Muscle layer of duodenum (tissue), 2 donors: ENCODE measurements around the gene ETV3L.

Source experiments
- H3K27ac ChIP-seq: one replicate; pipeline ENCODE4 v1.7.0; 2013; ENCODE audit warnings: mild to moderate bottlenecking, low read length
- H3K27me3 ChIP-seq: one replicate; pipeline ENCODE4 v1.7.0; 2013; ENCODE audit warnings: low read depth, mild to moderate bottlenecking, control low read depth, low read length
- H3K36me3 ChIP-seq, 2 donors: one replicate each; pipeline ENCODE4 v1.7.0; 2013; ENCODE audit warnings: low read length in 2 of 2, control low read depth in 1 of 2, mild to moderate bottlenecking in 1 of 2; ENCODE audit not compliant: insufficient read depth in 2 of 2, control insufficient read depth in 1 of 2
- H3K4me1 ChIP-seq, 2 donors: one replicate each; pipeline ENCODE4 v1.7.0; 2013; ENCODE audit warnings: low read length in 2 of 2, mild to moderate bottlenecking in 2 of 2, control low read depth in 1 of 2, moderate library complexity in 1 of 2; ENCODE audit not compliant: insufficient read depth in 2 of 2, control insufficient read depth in 1 of 2
- H3K4me3 ChIP-seq, 2 donors: one replicate each; pipeline ENCODE4 v1.7.0; 2013; ENCODE audit warnings: low read length in 2 of 2, low read depth in 1 of 2, mild to moderate bottlenecking in 1 of 2
- H3K9me3 ChIP-seq, 2 donors: one replicate each; pipeline ENCODE4 v1.7.0; 2013; ENCODE audit warnings: low read length in 2 of 2, control low read depth in 1 of 2, mild to moderate bottlenecking in 1 of 2; ENCODE audit not compliant: control insufficient read depth in 1 of 2
- donor health status: healthy.

The ETV3L gene

GRCh38 chr1:157090196-157090647, 9.4 kb downstream of the ETV3L start:
- no peak overlapping the region for H3K4me3 ChIP-seq
- H3K36me3 ChIP-seq: no peaks in the 10 kb centered on the region
- no peak overlapping the region for H3K27ac ChIP-seq
- H3K9me3 ChIP-seq: no peaks in the 10 kb centered on the region
- no peaks in the 10 kb centered on the region for H3K27me3 ChIP-seq
- H3K4me1 ChIP-seq: no peaks in the 10 kb centered on the region

GRCh38 chr1:157089789-157090188, 9.8 kb downstream of the ETV3L start:
- no peaks in the 10 kb centered on the region for H3K4me1 ChIP-seq
- H3K27me3 ChIP-seq: no peaks in the 10 kb centered on the region
- H3K36me3 ChIP-seq: no peaks in the 10 kb centered on the region
- no peak overlapping the region for H3K4me3 ChIP-seq
- H3K27ac ChIP-seq: no peak overlapping the region
- no peaks in the 10 kb centered on the region for H3K9me3 ChIP-seq

GRCh38 chr1:157088607-157089006, 11.0 kb downstream of the ETV3L start:
- Histone ChIP-seq H3K4me3 (no peak overlapping the region), H3K4me1 (no peaks in the 10 kb centered on the region), H3K9me3 (no peaks in the 10 kb centered on the region), H3K27me3 (no peaks in the 10 kb centered on the region), H3K27ac (no peak overlapping the region), H3K36me3 (no peaks in the 10 kb centered on the region)

GRCh38 chr1:157087030-157087429, 12.6 kb downstream of the ETV3L start:
- Histone ChIP-seq H3K27me3 (no peaks in the 10 kb centered on the region), H3K36me3 (no peaks in the 10 kb centered on the region), H3K27ac (no peak overlapping the region), H3K4me1 (no peaks in the 10 kb centered on the region), H3K9me3 (no peaks in the 10 kb centered on the region), H3K4me3 (no peak overlapping the region)

- no peaks in the 10 kb centered on the region for H3K4me1 ChIP-seq
- no peak overlapping the region for H3K27ac ChIP-seq
- no peaks in the 10 kb centered on the region for H3K9me3 ChIP-seq
- H3K36me3 ChIP-seq: no peaks in the 10 kb centered on the region
- H3K4me3 ChIP-seq: no peak overlapping the region
- no peaks in the 10 kb centered on the region for H3K27me3 ChIP-seq
These were observed 13.3 kb downstream of the ETV3L start for GRCh38 chr1:157086299-157086698.

- Histone ChIP-seq H3K4me3 (no peak overlapping the region), H3K27me3 (no peaks in the 10 kb centered on the region), H3K27ac (no peak overlapping the region), H3K36me3 (no peaks in the 10 kb centered on the region), H3K9me3 (no peaks in the 10 kb centered on the region), H3K4me1 (no peaks in the 10 kb centered on the region)
These were observed 14.2 kb downstream of the ETV3L start for GRCh38 chr1:157085421-157085820.

GRCh38 chr1:157084720-157085119, 14.9 kb downstream of the ETV3L start:
- Histone ChIP-seq H3K36me3 (no peaks in the 10 kb centered on the region), H3K27me3 (no peaks in the 10 kb centered on the region), H3K4me1 (no peaks in the 10 kb centered on the region), H3K27ac (no peak overlapping the region), H3K4me3 (no peak overlapping the region), H3K9me3 (no peaks in the 10 kb centered on the region)

- no peak overlapping the region for H3K4me3 ChIP-seq
- H3K27me3 ChIP-seq: no peaks in the 10 kb centered on the region
- H3K36me3 ChIP-seq: no peaks in the 10 kb centered on the region
- H3K4me1 ChIP-seq: no peaks in the 10 kb centered on the region
- no peak overlapping the region for H3K27ac ChIP-seq
- no peaks in the 10 kb centered on the region for H3K9me3 ChIP-seq
These were observed 17.9 kb downstream of the ETV3L start for GRCh38 chr1:157081707-157082106.

- H3K36me3 ChIP-seq: no peaks in the 10 kb centered on the region
- no peak overlapping the region for H3K27ac ChIP-seq
- H3K9me3 ChIP-seq: no peaks in the 10 kb centered on the region
- no peaks in the 10 kb centered on the region for H3K27me3 ChIP-seq
- no peaks in the 10 kb centered on the region for H3K4me1 ChIP-seq
- H3K4me3 ChIP-seq: no peak overlapping the region
These were observed 18.9 kb downstream of the ETV3L start for GRCh38 chr1:157080714-157081113.

- H3K27me3 ChIP-seq: no peaks in the 10 kb centered on the region
- no peak overlapping the region for H3K27ac ChIP-seq
- H3K9me3 ChIP-seq: no peaks in the 10 kb centered on the region
- H3K4me1 ChIP-seq: peaks cover 0 to 6% of the 10 kb centered on the region in 2 donors
- no peak overlapping the region for H3K4me3 ChIP-seq
- no peaks in the 10 kb centered on the region for H3K36me3 ChIP-seq
These were observed 22.2 kb downstream of the ETV3L start for GRCh38 chr1:157077394-157077793.

- Histone ChIP-seq H3K9me3 (no peaks in the 10 kb centered on the region), H3K36me3 (no peaks in the 10 kb centered on the region), H3K27me3 (no peaks in the 10 kb centered on the region), H3K4me3 (peak overlapping the region in 1 of 2 donors; percentile 48), H3K27ac (no peak overlapping the region), H3K4me1 (peaks cover 0 to 6% of the 10 kb centered on the region in 2 donors)
These were observed 25.5 kb downstream of the ETV3L start for GRCh38 chr1:157073944-157074685.

GRCh38 chr1:157069601-157070000, 30.0 kb downstream of the ETV3L start:
- H3K4me3 ChIP-seq: no peak overlapping the region
- H3K36me3 ChIP-seq: no peaks in the 10 kb centered on the region
- no peak overlapping the region for H3K27ac ChIP-seq
- peaks cover 0 to 6% of the 10 kb centered on the region in 2 donors for H3K4me1 ChIP-seq
- H3K27me3 ChIP-seq: no peaks in the 10 kb centered on the region
- no peaks in the 10 kb centered on the region for H3K9me3 ChIP-seq
